Neuronal stem cell (in vitro differentiated cells): ENCODE measurements around the gene PTPRD.

Experiments used
- DNase-seq: peaks from one replicate; pipeline ENCODE4 v3.0.0-alpha.2; 2013; ENCODE audit warnings: low spot score
- H2AFZ ChIP-seq: one replicate; pipeline ENCODE4 v1.6.1; 2013; ENCODE audit warnings: mild to moderate bottlenecking, low read length, inconsistent platforms
- H2AK5ac ChIP-seq: 2 replicates; pipeline ENCODE4 v1.6.1; 2013; ENCODE audit warnings: low read depth, mild to moderate bottlenecking, inconsistent platforms, low read length, moderate library complexity, mixed read lengths
- H2BK120ac ChIP-seq: 2 replicates; pipeline ENCODE4 v1.6.1; 2013; ENCODE audit warnings: low read depth, mild to moderate bottlenecking, inconsistent platforms, low read length, moderate library complexity, mixed read lengths
- H2BK12ac ChIP-seq: one replicate; pipeline ENCODE4 v1.6.1; 2013; ENCODE audit warnings: low read length, inconsistent platforms
- H2BK15ac ChIP-seq: 2 replicates; pipeline ENCODE4 v1.6.1; 2013; ENCODE audit warnings: mild to moderate bottlenecking, low read length, inconsistent platforms, mixed read lengths
- H2BK5ac ChIP-seq: one replicate; pipeline ENCODE4 v1.6.1; 2013; ENCODE audit warnings: inconsistent platforms, mild to moderate bottlenecking, low read length, moderate library complexity
- H3K14ac ChIP-seq: one replicate; pipeline ENCODE4 v1.6.1; 2013; ENCODE audit warnings: low read length, inconsistent platforms
- H3K18ac ChIP-seq: 2 replicates; pipeline ENCODE4 v1.6.1; 2013; ENCODE audit warnings: low read length, inconsistent platforms
- H3K23ac ChIP-seq: 2 replicates; pipeline ENCODE4 v1.6.1; 2013; ENCODE audit warnings: low read depth, mild to moderate bottlenecking, mixed read lengths, low read length, inconsistent platforms; ENCODE audit not compliant: poor library complexity
- H3K27ac ChIP-seq: replicated peaks from 3 replicates; pipeline ENCODE4 v1.5.1; 2013; ENCODE audit warnings: low read length, inconsistent platforms
- H3K27me3 ChIP-seq, 3 experiments: 2 replicates each; pipeline ENCODE4 v1.6.1; 2013; ENCODE audit warnings: low read length in 3 of 3, mild to moderate bottlenecking in 2 of 3, inconsistent platforms in 1 of 3, low read depth in 1 of 3, mixed read lengths in 1 of 3, moderate library complexity in 1 of 3; ENCODE audit not compliant: control insufficient read depth in 3 of 3, insufficient read depth in 3 of 3
- H3K36me3 ChIP-seq, 2 donors: replicated peaks in 1 of 2; 2 replicates each; pipeline ENCODE4 v1.6.1; 2013; ENCODE audit warnings: low read length in 2 of 2; ENCODE audit not compliant: control insufficient read depth in 2 of 2, insufficient read depth in 2 of 2
- H3K4ac ChIP-seq: 2 replicates; pipeline ENCODE4 v1.6.1; 2013; ENCODE audit warnings: inconsistent platforms, mild to moderate bottlenecking, low read length, moderate library complexity
- H3K4me1 ChIP-seq, 2 donors: 1 replicate in 1 of 2; 2 replicates in 1 of 2; pipeline ENCODE4 v1.6.1; 2013; ENCODE audit warnings: low read length in 2 of 2, low read depth in 1 of 2; ENCODE audit not compliant: control insufficient read depth in 2 of 2, insufficient read depth in 1 of 2
- H3K4me2 ChIP-seq: one replicate; pipeline ENCODE4 v1.6.1; 2013; ENCODE audit warnings: mild to moderate bottlenecking, low read length, inconsistent platforms; ENCODE audit not compliant: insufficient read depth, poor library complexity, severe bottlenecking
- H3K4me3 ChIP-seq, 2 donors: 2 replicates each; pipeline ENCODE4 v1.5.1; 2013; ENCODE audit warnings: low read length in 2 of 2, mild to moderate bottlenecking in 2 of 2, inconsistent platforms in 1 of 2, moderate library complexity in 1 of 2
- H3K79me1 ChIP-seq: one replicate; pipeline ENCODE4 v1.6.1; 2013; ENCODE audit warnings: low read depth, mild to moderate bottlenecking, inconsistent platforms, low read length, moderate library complexity
- H3K9ac ChIP-seq: one replicate; pipeline ENCODE4 v1.6.1; 2013; ENCODE audit warnings: mild to moderate bottlenecking, low read depth, low read length, inconsistent platforms; ENCODE audit not compliant: poor library complexity
- H3K9me3 ChIP-seq, 2 donors: replicated peaks in 1 of 2; 2 replicates each; pipeline versions ENCODE3 to v1.6.1; 2013; ENCODE audit warnings: low read length in 2 of 2, mild to moderate bottlenecking in 2 of 2, inconsistent platforms in 1 of 2, low read depth in 1 of 2, mixed read lengths in 1 of 2, moderate library complexity in 1 of 2; ENCODE audit not compliant: control insufficient read depth in 2 of 2, insufficient read depth in 1 of 2
- H4K8ac ChIP-seq: one replicate; pipeline ENCODE4 v1.6.1; 2013; ENCODE audit warnings: low read depth, mild to moderate bottlenecking, inconsistent platforms, low read length, moderate library complexity
- H4K91ac ChIP-seq: one replicate; pipeline ENCODE4 v1.6.1; 2013; ENCODE audit warnings: low read length, low read depth, mild to moderate bottlenecking, inconsistent platforms; ENCODE audit not compliant: poor library complexity
- WGBS, 2 donors: extraction: QIAGEN DNeasy Blood & Tissue Kit; methylation state at CpG; one replicate each; pipeline ENCODE4 v1.1.7; 2013; ENCODE audit warnings: missing lambda C conversion rate in 2 of 2, mixed read lengths in 1 of 2; ENCODE audit not compliant: insufficient read length in 2 of 2, insufficient replicate concordance in 1 of 2; ENCODE audit errors: extremely low coverage in 2 of 2; 5-methylcytosine and 5-hydroxymethylcytosine counted together

PTPRD gene

GRCh38 chr9:9283159-9283986, 1329.4 kb downstream of the PTPRD start:
- Histone ChIP-seq H3K4me1 (no peaks in the 10 kb centered on the region), H2BK5ac (no peak overlapping the region), H3K18ac (no peak overlapping the region), H3K4ac (no peak overlapping the region), H3K9me3 (no peaks in the 10 kb centered on the region), H4K91ac (no peak overlapping the region), H3K27me3 (no peaks in the 10 kb centered on the region), H3K27ac (no peak overlapping the region), H3K79me1 (no peaks in the 10 kb centered on the region), H3K23ac (no peak overlapping the region), H2BK120ac (no peak overlapping the region), H2AK5ac (no peak overlapping the region), H3K4me2 (no peak overlapping the region), H4K8ac (no peak overlapping the region), H3K36me3 (no peaks in the 10 kb centered on the region), H2BK15ac (no peak overlapping the region), H3K14ac (no peak overlapping the region), H3K4me3 (no peak overlapping the region), H2BK12ac (no peak overlapping the region), H2AFZ (no peak overlapping the region), H3K9ac (no peak overlapping the region)
- no peak for DNase-seq
- no CpG with 5 or more reads among the region's 2 CpGs for WGBS, 2 donors

- H3K4ac ChIP-seq = no peak overlapping the region
- H2BK15ac ChIP-seq = no peak overlapping the region
- H4K8ac ChIP-seq = no peak overlapping the region
- H3K9ac ChIP-seq = no peak overlapping the region
- H3K79me1 ChIP-seq = no peaks in the 10 kb centered on the region
- no peak overlapping the region for H3K4me2 ChIP-seq
- H4K91ac ChIP-seq = no peak overlapping the region
- H2BK5ac ChIP-seq = no peak overlapping the region
- H3K18ac ChIP-seq = no peak overlapping the region
- H2BK12ac ChIP-seq = no peak overlapping the region
- H3K36me3 ChIP-seq = no peaks in the 10 kb centered on the region
- H2AFZ ChIP-seq = no peak overlapping the region
- H3K27ac ChIP-seq = no peak overlapping the region
- H2BK120ac ChIP-seq = no peak overlapping the region
- H2AK5ac ChIP-seq = no peak overlapping the region
- H3K9me3 ChIP-seq = no peaks in the 10 kb centered on the region
- no CpG with 5 or more reads among the region's 4 CpGs for WGBS, 2 donors
- H3K4me1 ChIP-seq = no peaks in the 10 kb centered on the region
- H3K27me3 ChIP-seq = no peaks in the 10 kb centered on the region
- no peak overlapping the region for H3K23ac ChIP-seq
- no peak for DNase-seq
- H3K14ac ChIP-seq = no peak overlapping the region
- no peak overlapping the region for H3K4me3 ChIP-seq
Observed at GRCh38 chr9:9275601-9276000, 1337.2 kb downstream of the PTPRD start.

GRCh38 chr9:9257999-9258498, 1354.8 kb downstream of the PTPRD start:
- H3K4me3 ChIP-seq = no peak overlapping the region
- H3K4me2 ChIP-seq = no peak overlapping the region
- no peak for DNase-seq
- H3K79me1 ChIP-seq = no peaks in the 10 kb centered on the region
- no peak overlapping the region for H3K18ac ChIP-seq
- no peaks in the 10 kb centered on the region for H3K4me1 ChIP-seq
- no peak overlapping the region for H2AFZ ChIP-seq
- no CpG with 5 or more reads among the region's 3 CpGs for WGBS, 2 donors
- H2BK120ac ChIP-seq = no peak overlapping the region
- H3K4ac ChIP-seq = no peak overlapping the region
- H3K9me3 ChIP-seq = no peaks in the 10 kb centered on the region
- H3K27me3 ChIP-seq = no peaks in the 10 kb centered on the region
- H3K36me3 ChIP-seq = no peaks in the 10 kb centered on the region
- no peak overlapping the region for H3K9ac ChIP-seq
- no peak overlapping the region for H4K8ac ChIP-seq
- H3K23ac ChIP-seq = no peak overlapping the region
- H2BK12ac ChIP-seq = no peak overlapping the region
- H2AK5ac ChIP-seq = no peak overlapping the region
- no peak overlapping the region for H2BK5ac ChIP-seq
- H4K91ac ChIP-seq = no peak overlapping the region
- no peak overlapping the region for H2BK15ac ChIP-seq
- H3K14ac ChIP-seq = no peak overlapping the region
- H3K27ac ChIP-seq = no peak overlapping the region

GRCh38 chr9:9246726-9247125, 1366.1 kb downstream of the PTPRD start:
- no peak overlapping the region for H3K18ac ChIP-seq
- no peak overlapping the region for H2AFZ ChIP-seq
- H4K91ac ChIP-seq = no peak overlapping the region
- no peak overlapping the region for H4K8ac ChIP-seq
- H3K4me1 ChIP-seq = no peaks in the 10 kb centered on the region
- no peak overlapping the region for H3K4me2 ChIP-seq
- no peaks in the 10 kb centered on the region for H3K36me3 ChIP-seq
- H3K27ac ChIP-seq = no peak overlapping the region
- H3K27me3 ChIP-seq = no peaks in the 10 kb centered on the region
- no peaks in the 10 kb centered on the region for H3K79me1 ChIP-seq
- H3K14ac ChIP-seq = no peak overlapping the region
- no peak overlapping the region for H2BK120ac ChIP-seq
- no peak overlapping the region for H3K23ac ChIP-seq
- H3K9ac ChIP-seq = no peak overlapping the region
- no peak overlapping the region for H2BK5ac ChIP-seq
- H2BK15ac ChIP-seq = no peak overlapping the region
- no CpG with 5 or more reads among the region's 2 CpGs for WGBS, 2 donors
- no peak overlapping the region for H3K4ac ChIP-seq
- H2BK12ac ChIP-seq = no peak overlapping the region
- H3K4me3 ChIP-seq = no peak overlapping the region
- H3K9me3 ChIP-seq = no peaks in the 10 kb centered on the region
- no peak overlapping the region for H2AK5ac ChIP-seq
- no peak for DNase-seq
